Neural cell (in vitro differentiated cells): ENCODE data around the gene FHIT.
"Not testable (repeated sequence)": the region's sequence is repeated elsewhere in the genome, so short reads cannot be mapped to it uniquely, and the experiment has no call there.

Experiments
- CTCF ChIP-seq: fragments of 450-650 bp; IDR thresholded peaks from 2 replicates; pipeline ENCODE4 v1.5.1; 2014; ENCODE audit warnings: antibody characterized with exemption, mild to moderate bottlenecking, moderate library complexity; ENCODE audit not compliant: poor library complexity, severe bottlenecking
- POLR2AphosphoS5 ChIP-seq: IDR thresholded peaks from 2 replicates; pipeline ENCODE4 v1.6.1; 2012

DNA sequence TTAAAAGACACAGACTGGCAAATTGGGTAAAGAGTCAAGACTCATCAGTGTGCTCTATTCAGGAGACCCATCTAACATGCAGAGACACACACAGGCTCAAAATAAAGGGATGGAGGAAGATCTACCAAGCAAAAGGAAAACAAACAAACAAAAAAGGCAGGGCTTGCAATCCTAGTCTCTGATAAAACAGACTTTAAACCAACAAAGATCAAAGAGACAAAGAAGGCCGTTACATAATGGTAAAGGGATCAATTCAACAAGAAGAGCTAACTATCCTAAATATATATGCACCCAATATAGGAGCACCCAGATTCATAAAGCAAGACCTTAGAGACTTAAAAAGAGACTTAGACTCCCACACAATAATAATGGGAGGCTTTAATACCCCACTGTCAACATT, 206.1 kb downstream of the FHIT start:
- TF ChIP-seq CTCF, POLR2AphosphoS5: not testable (repeated sequence)
